Lung (tissue), 12 donors: ENCODE measurements around the gene ZDHHC1. TPM values are rescaled to one million over a fixed set of nuclear protein-coding genes. Genes with fewer than 3 reads are reported as not detected.

Experiments
- ATAC-seq: fragments of 200-7000 bp; cut with Tn5 transposase; one replicate; pipeline ENCODE4 v1.9.1; 2020; ENCODE audit warnings: moderate number of reproducible peaks; ENCODE audit not compliant: insufficient read depth, low FRiP score
- DNase-seq, 3 donors: peaks; one replicate each; pipeline ENCODE4 v3.0.0-alpha.2; 2013 to 2017
- H3K27ac ChIP-seq, 2 donors: one replicate each; pipeline ENCODE4 v1.5.1; 2013; ENCODE audit warnings: mild to moderate bottlenecking in 2 of 2, moderate library complexity in 2 of 2, control low read depth in 1 of 2, inconsistent platforms in 1 of 2, low read depth in 1 of 2, low read length in 1 of 2
- H3K27me3 ChIP-seq, 3 donors: one replicate each; pipeline ENCODE4 v1.5.1; 2013; ENCODE audit warnings: low read length in 2 of 3; ENCODE audit not compliant: control insufficient read depth in 3 of 3, insufficient read depth in 3 of 3
- H3K36me3 ChIP-seq, 4 donors: one replicate each; pipeline ENCODE4 v1.5.1; 2013; ENCODE audit warnings: low read length in 4 of 4, mild to moderate bottlenecking in 1 of 4, moderate library complexity in 1 of 4; ENCODE audit not compliant: control insufficient read depth in 4 of 4, insufficient read depth in 4 of 4
- H3K4me1 ChIP-seq, 5 donors: one replicate each; pipeline ENCODE4 v1.5.1; 2013; ENCODE audit warnings: low read length in 5 of 5, mild to moderate bottlenecking in 2 of 5, moderate library complexity in 1 of 5; ENCODE audit not compliant: control insufficient read depth in 5 of 5, insufficient read depth in 5 of 5
- H3K4me3 ChIP-seq: one replicate; pipeline ENCODE4 v1.5.1; 2013; ENCODE audit warnings: mild to moderate bottlenecking, control low read depth, moderate library complexity
- H3K9ac ChIP-seq, 2 donors: one replicate each; pipeline ENCODE4 v1.5.1; 2013; ENCODE audit warnings: low read length in 2 of 2, control low read depth in 1 of 2; ENCODE audit not compliant: insufficient read depth in 1 of 2
- H3K9me3 ChIP-seq, 4 donors: one replicate each; pipeline ENCODE4 v1.5.1; 2013; ENCODE audit warnings: low read length in 3 of 4, mild to moderate bottlenecking in 1 of 4, moderate library complexity in 1 of 4; ENCODE audit not compliant: control insufficient read depth in 4 of 4, insufficient read depth in 3 of 4
- WGBS, 2 donors: extraction: QIAGEN DNeasy Blood & Tissue Kit; methylation state at CpG; one replicate each; pipeline ENCODE4 v1.1.7; 2013; 5-methylcytosine and 5-hydroxymethylcytosine counted together
- polyA plus RNA-seq, 2 donors: library from polyadenylated mRNA; stranded (reverse); fragments of 200-250 nt; gene quantifications; one replicate each; pipeline ENCODE4 v1.2.1, GENCODE V29; 2013
- total RNA-seq, 2 donors: library from RNA; depleted of rRNA in 1 of 2; stranded (reverse); fragments of >200 nt in 1 of 2; gene quantifications; one replicate each; pipeline ENCODE4 v1.2.1, GENCODE V29; 2014 to 2021
- TF ChIP-seq, protein P1 (sequence below): IDR thresholded peaks from 2 replicates; pipeline ENCODE4 v1.5.1; 2012; ENCODE audit warnings: mild to moderate bottlenecking; ENCODE audit errors: control extremely low read depth, extremely low read depth
- donor health status: control.
- donor health status: control.
- donor health status: Bipolar disorder and iron deficiency.
- donor health status: healthy.
- donor health status: DM: yes; HTN: yes; CAD: no.

ZDHHC1 gene
- total and polyA plus RNA-seq, 4 donors = 10.9 to 31.8 (median 21.2) TPM

DNA sequence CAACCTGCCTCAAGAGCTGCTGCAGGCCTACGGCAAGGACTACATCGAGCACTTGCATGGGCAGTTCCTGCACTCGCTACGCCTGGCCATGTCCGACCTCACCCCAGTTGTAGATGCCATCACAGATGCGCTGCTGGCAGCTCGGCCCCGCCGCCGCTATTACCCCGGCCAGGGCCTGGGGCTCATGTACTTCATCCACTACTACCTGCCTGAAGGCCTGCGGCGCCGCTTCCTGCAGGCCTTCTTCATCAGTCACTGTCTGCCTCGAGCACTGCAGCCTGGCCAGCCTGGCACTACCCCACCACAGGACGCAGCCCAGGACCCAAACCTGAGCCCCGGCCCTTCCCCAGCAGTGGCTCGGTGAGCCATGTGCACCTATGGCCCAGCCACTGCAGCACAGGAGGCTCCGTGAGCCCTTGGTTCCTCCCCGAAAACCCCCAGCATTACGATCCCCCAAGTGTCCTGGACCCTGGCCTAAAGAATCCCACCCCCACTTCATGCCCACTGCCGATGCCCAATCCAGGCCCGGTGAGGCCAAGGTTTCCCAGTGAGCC, 20.4 kb upstream of the ZDHHC1 start:
- no peaks in the 10 kb centered on the region for H3K27me3 ChIP-seq
- H3K36me3 ChIP-seq = peaks cover 0 to 45% (median 13%) of the 10 kb centered on the region in 4 donors
- peaks cover 0 to 10% (median 5%) of the 10 kb centered on the region in 5 donors for H3K4me1 ChIP-seq
- H3K9ac ChIP-seq = no peak overlapping the region
- H3K4me3 ChIP-seq = no peak overlapping the region
- TF ChIP-seq, protein P1, sequence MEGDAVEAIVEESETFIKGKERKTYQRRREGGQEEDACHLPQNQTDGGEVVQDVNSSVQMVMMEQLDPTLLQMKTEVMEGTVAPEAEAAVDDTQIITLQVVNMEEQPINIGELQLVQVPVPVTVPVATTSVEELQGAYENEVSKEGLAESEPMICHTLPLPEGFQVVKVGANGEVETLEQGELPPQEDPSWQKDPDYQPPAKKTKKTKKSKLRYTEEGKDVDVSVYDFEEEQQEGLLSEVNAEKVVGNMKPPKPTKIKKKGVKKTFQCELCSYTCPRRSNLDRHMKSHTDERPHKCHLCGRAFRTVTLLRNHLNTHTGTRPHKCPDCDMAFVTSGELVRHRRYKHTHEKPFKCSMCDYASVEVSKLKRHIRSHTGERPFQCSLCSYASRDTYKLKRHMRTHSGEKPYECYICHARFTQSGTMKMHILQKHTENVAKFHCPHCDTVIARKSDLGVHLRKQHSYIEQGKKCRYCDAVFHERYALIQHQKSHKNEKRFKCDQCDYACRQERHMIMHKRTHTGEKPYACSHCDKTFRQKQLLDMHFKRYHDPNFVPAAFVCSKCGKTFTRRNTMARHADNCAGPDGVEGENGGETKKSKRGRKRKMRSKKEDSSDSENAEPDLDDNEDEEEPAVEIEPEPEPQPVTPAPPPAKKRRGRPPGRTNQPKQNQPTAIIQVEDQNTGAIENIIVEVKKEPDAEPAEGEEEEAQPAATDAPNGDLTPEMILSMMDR = no peak
- ATAC-seq (no peak), DNase-seq (no peak)
- no peak overlapping the region for H3K27ac ChIP-seq
- WGBS, 2 donors = 95 to 96% methylated on average over 23 of the region's 23 CpGs
- H3K9me3 ChIP-seq = peaks cover 0 to 2% (median 0%) of the 10 kb centered on the region in 4 donors

DNA sequence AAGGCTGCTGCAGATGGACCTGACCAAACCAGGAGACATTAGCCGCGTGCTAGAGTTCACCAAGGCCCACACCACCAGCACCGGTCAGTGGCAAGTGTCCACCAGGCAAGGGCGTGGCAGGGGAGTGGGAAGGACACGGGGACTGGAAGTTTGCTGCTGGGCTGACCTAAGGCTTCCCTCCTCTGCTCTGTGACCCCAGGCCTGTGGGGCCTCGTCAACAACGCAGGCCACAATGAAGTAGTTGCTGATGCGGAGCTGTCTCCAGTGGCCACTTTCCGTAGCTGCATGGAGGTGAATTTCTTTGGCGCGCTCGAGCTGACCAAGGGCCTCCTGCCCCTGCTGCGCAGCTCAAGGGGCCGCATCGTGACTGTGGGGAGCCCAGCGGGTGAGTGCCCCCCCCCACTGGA, 19.5 kb upstream of the ZDHHC1 start:
- ATAC-seq (no peak), DNase-seq (no peak)
- H3K9ac ChIP-seq = no peak overlapping the region
- no peak overlapping the region for H3K4me3 ChIP-seq
- H3K27ac ChIP-seq = no peak overlapping the region
- peaks cover 0 to 7% (median 0%) of the 10 kb centered on the region in 5 donors for H3K4me1 ChIP-seq
- WGBS, 2 donors = 92 to 93% methylated on average over 16 of the region's 16 CpGs
- no peaks in the 10 kb centered on the region for H3K27me3 ChIP-seq
- TF ChIP-seq, protein P1 = no peak
- peaks cover 0 to 2% (median 0%) of the 10 kb centered on the region in 4 donors for H3K9me3 ChIP-seq
- peaks cover 0 to 39% (median 13%) of the 10 kb centered on the region in 4 donors for H3K36me3 ChIP-seq

DNA sequence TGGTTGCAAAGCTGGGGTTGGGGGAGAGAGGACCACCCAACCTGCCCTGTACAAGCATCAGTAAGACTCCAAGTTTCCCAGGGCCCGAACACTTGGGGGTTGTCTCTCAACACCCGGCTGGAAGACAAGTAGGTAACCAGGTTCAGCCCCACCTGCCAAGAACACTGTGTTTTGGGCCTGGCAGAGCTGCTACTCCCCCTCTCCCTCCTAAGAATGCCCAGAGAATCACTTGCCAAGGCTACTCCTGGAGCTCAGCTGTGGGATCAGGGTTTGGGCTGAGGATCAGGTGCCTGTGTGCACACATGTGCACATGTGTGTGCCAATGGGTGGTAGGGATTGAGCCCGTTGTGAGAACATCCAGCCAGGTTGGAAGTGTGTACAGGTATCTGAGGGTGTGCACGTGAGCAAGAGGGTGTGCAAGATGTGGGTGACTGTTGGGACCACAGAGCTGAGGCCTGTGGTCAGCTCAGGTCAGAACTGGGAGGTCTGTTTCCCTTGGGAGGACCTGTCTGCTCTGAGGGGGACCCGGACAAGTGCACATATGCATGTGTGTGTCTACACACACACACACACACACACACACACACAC, 16.9 kb upstream of the ZDHHC1 start:
- H3K27me3 ChIP-seq = peaks cover 0 to 10% (median 7%) of the 10 kb centered on the region in 3 donors
- 91 to 93% methylated on average over 5 of the region's 5 CpGs for WGBS, 2 donors
- no peak overlapping the region for H3K27ac ChIP-seq
- no peak for DNase-seq
- ATAC-seq = no peak
- H3K9ac ChIP-seq = no peak overlapping the region
- peaks cover 0 to 20% (median 0%) of the 10 kb centered on the region in 5 donors for H3K4me1 ChIP-seq
- no peaks in the 10 kb centered on the region for H3K9me3 ChIP-seq
- TF ChIP-seq, protein P1 = no peak
- H3K4me3 ChIP-seq = no peak overlapping the region
- peaks cover 0 to 21% (median 8%) of the 10 kb centered on the region in 4 donors for H3K36me3 ChIP-seq
